KMS-11 (cell line): ENCODE measurements around the gene KCP.

Experiments used
- H2AFZ ChIP-seq: fragments of 200-600 bp; sonication (generic); 2 replicates; pipeline ENCODE4 v1.6.1; 2016; ENCODE audit warnings: antibody characterized with exemption, mixed run types, low read depth
- H3K27ac ChIP-seq: fragments of 200-600 bp; sonication (generic); 2 replicates; pipeline ENCODE4 v1.6.1; 2016; ENCODE audit warnings: mild to moderate bottlenecking, mixed run types
- H3K27me3 ChIP-seq: fragments of 200-600 bp; sonication (generic); 2 replicates; pipeline ENCODE4 v1.6.1; 2017; ENCODE audit warnings: mild to moderate bottlenecking, low read depth, mixed run types, moderate library complexity; ENCODE audit not compliant: insufficient read depth
- H3K36me3 ChIP-seq: fragments of 200-600 bp; sonication (generic); 2 replicates; pipeline ENCODE4 v1.6.1; 2017; ENCODE audit warnings: mild to moderate bottlenecking, mixed run types; ENCODE audit not compliant: insufficient read depth
- H3K4me1 ChIP-seq: fragments of 200-600 bp; sonication (generic); 2 replicates; pipeline ENCODE4 v1.6.1; 2016; ENCODE audit warnings: mild to moderate bottlenecking, low read depth, mixed run types; ENCODE audit not compliant: poor library complexity, severe bottlenecking
- H3K4me2 ChIP-seq: fragments of 200-600 bp; sonication (generic); 2 replicates; pipeline ENCODE4 v1.7.0; 2016; ENCODE audit warnings: mild to moderate bottlenecking, mixed run types
- H3K4me3 ChIP-seq: fragments of 200-600 bp; sonication (generic); IDR thresholded peaks from 2 replicates; pipeline ENCODE4 v1.6.1; 2017; ENCODE audit warnings: low read depth, low read length, mixed read lengths; ENCODE audit not compliant: insufficient read depth
- H3K79me2 ChIP-seq: fragments of 200-600 bp; sonication (generic); 2 replicates; pipeline ENCODE4 v1.6.1; 2016; ENCODE audit warnings: low read depth, mixed run types; ENCODE audit not compliant: insufficient read depth
- H3K9ac ChIP-seq: fragments of 200-600 bp; sonication (generic); 2 replicates; pipeline ENCODE4 v1.6.1; 2016; ENCODE audit warnings: mild to moderate bottlenecking, mixed run types
- H4K20me1 ChIP-seq: fragments of 200-600 bp; sonication (generic); 2 replicates; pipeline ENCODE4 v1.6.1; 2016; ENCODE audit warnings: mild to moderate bottlenecking, mixed run types; ENCODE audit not compliant: insufficient read depth
- CTCF ChIP-seq: fragments of 200-600 bp; sonication (generic); conservative IDR thresholded peaks from 2 replicates; pipeline ENCODE4 v1.6.1; 2017; ENCODE audit warnings: low read depth, mild to moderate bottlenecking, antibody characterized with exemption, low read length, moderate library complexity, mixed read lengths

Gene KCP

DNA sequence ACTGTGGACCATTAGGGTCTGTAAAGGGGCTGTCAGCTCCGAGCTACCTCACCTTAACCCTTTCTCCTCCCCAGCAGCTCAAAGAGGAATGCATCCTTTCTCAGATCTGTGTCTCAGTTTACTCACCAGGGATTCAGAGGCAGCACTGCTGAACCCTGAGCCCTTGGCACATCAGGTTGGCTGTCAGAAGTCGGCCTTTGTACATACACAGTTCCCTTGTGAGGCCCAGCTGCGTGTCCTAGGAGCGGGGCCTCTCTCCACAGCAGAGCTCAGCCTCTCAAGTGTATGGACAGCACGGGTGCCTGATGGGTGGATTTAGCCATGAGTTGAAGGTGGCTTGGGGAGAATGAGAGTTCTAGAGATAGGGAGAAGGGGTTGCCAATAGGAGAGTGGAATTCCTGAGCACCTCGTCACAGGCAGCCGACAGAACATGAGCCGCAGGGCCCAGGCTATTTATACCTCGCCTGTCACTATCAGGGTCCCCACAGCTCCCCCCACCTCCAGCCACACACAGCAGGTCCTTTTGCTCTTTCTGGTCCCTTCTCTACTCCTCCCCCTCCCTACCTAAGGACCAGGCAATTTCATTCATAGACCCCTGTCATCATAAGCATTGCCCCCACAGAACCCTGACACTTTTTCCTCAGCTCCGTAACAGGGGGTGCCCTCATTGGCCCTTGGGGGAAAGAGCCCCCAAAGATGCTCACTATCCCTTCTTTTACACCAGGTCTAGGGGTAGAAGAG lies 82.4 kb downstream of the KCP start:
- Histone ChIP-seq H4K20me1 (no peaks in the 10 kb centered on the region), H3K36me3 (no peaks in the 10 kb centered on the region), H3K4me3 (no peak overlapping the region), H3K27me3 (peaks cover 19% of the 10 kb centered on the region), H3K27ac (no peak overlapping the region), H3K79me2 (no peaks in the 10 kb centered on the region), H3K9ac (no peak overlapping the region), H3K4me1 (no peaks in the 10 kb centered on the region), H2AFZ (no peak overlapping the region), H3K4me2 (no peak overlapping the region)
- no peak for TF ChIP-seq CTCF

- Histone ChIP-seq H3K4me3 (no peak overlapping the region), H3K9ac (no peak overlapping the region), H3K79me2 (no peaks in the 10 kb centered on the region), H3K27me3 (peaks cover 12% of the 10 kb centered on the region), H3K4me1 (no peaks in the 10 kb centered on the region), H4K20me1 (no peaks in the 10 kb centered on the region), H3K4me2 (no peak overlapping the region), H3K27ac (no peak overlapping the region), H2AFZ (no peak overlapping the region), H3K36me3 (no peaks in the 10 kb centered on the region)
- TF ChIP-seq CTCF, result no peak
Observed at GRCh38 chr7:128827248-128827958, 83.1 kb downstream of the KCP start.

GRCh38 chr7:128826916-128827247 lies 83.6 kb downstream of the KCP start:
- Histone ChIP-seq H3K9ac (no peak overlapping the region), H4K20me1 (no peaks in the 10 kb centered on the region), H3K36me3 (no peaks in the 10 kb centered on the region), H3K79me2 (no peaks in the 10 kb centered on the region), H2AFZ (no peak overlapping the region), H3K4me1 (no peaks in the 10 kb centered on the region), H3K4me3 (no peak overlapping the region), H3K27ac (no peak overlapping the region), H3K27me3 (peaks cover 10% of the 10 kb centered on the region), H3K4me2 (no peak overlapping the region)
- no peak for TF ChIP-seq CTCF
